Breast epithelium (tissue), 4 donors: ENCODE results near the gene TTC22. TPM values are rescaled to one million over a fixed set of nuclear protein-coding genes. Genes with fewer than 3 reads are reported as not detected.

Source experiments
- DNase-seq, 2 donors: peaks; one replicate each; pipeline ENCODE4 v3.0.0-alpha.2; 2019; ENCODE audit warnings: low spot score in 2 of 2
- H3K27ac ChIP-seq, 2 donors: fragments of 200-600 bp; sonication (generic) in 1 of 2; one replicate each; pipeline ENCODE4 v1.5.1; 2016 to 2019; ENCODE audit warnings: mild to moderate bottlenecking in 1 of 2
- H3K27me3 ChIP-seq, 2 donors: fragments of 200-600 bp; sonication (generic) in 1 of 2; one replicate each; pipeline versions ENCODE4 v1.5.1 to v1.6.0; 2017 to 2019; ENCODE audit warnings: control low read depth in 1 of 2, mild to moderate bottlenecking in 1 of 2
- H3K36me3 ChIP-seq: fragments of 200-600 bp; one replicate; pipeline ENCODE4 v1.5.1; 2019
- H3K4me1 ChIP-seq, 2 donors: fragments of 200-600 bp; sonication (generic); one replicate each; pipeline ENCODE4 v1.5.1; 2016 to 2019; ENCODE audit warnings: control low read depth in 1 of 2
- H3K4me3 ChIP-seq, 3 donors: fragments of 200-600 bp; sonication (generic); 1 replicate in 2 of 3; 2 replicates in 1 of 3; pipeline ENCODE4 v1.5.1; 2016 to 2019; ENCODE audit warnings: mild to moderate bottlenecking in 3 of 3, moderate library complexity in 2 of 3
- H3K9me3 ChIP-seq, 2 donors: fragments of 200-600 bp; sonication (generic) in 1 of 2; one replicate each; pipeline ENCODE4 v1.5.1; 2016 to 2019; ENCODE audit warnings: control low read depth in 1 of 2
- CTCF ChIP-seq, 3 donors: fragments of 450-650 bp; IDR thresholded peaks; one replicate each; pipeline ENCODE4 v1.5.1; 2016 to 2017; ENCODE audit warnings: antibody characterized with exemption in 3 of 3, mild to moderate bottlenecking in 3 of 3, moderate library complexity in 3 of 3
- POLR2A ChIP-seq: fragments of 450-650 bp; IDR thresholded peaks from one replicate; pipeline ENCODE4 v1.6.1; 2016; ENCODE audit warnings: antibody characterized with exemption, mild to moderate bottlenecking, moderate library complexity
- POLR2AphosphoS5 ChIP-seq, 3 donors: sonication (generic); formaldehyde crosslinking; IDR thresholded peaks; one replicate each; pipeline ENCODE4 v1.6.1; 2017; ENCODE audit warnings: antibody characterized with exemption in 3 of 3
- intact Hi-C: fragments of 100-400 bp; cut with DNase I; formaldehyde crosslinking; loops from one replicate; pipeline ENCODE4 v1.15.1; 2023; ENCODE audit warnings: low total_unique reads
- total RNA-seq, 3 donors: library from RNA; depleted of rRNA; stranded (reverse); fragments of >200 nt; gene quantifications; one replicate each; pipeline ENCODE4 v1.1.0, GENCODE V29; 2016

TTC22 gene
- total RNA-seq, 3 donors from 2014 or later, result 0.32 to 15.8 (median 7.9) TPM

GRCh38 chr1:54843449-54843848 is 42.3 kb upstream of the TTC22 start:
- Histone ChIP-seq H3K27me3 (no peaks in the 10 kb centered on the region), H3K4me3 (no peak overlapping the region), H3K36me3 (no peaks in the 10 kb centered on the region), H3K27ac (no peak overlapping the region), H3K4me1 (no peaks in the 10 kb centered on the region), H3K9me3 (no peaks in the 10 kb centered on the region)
- intact Hi-C loops, result no loop called here
- no peak for DNase-seq
- no peak for TF ChIP-seq POLR2A
- no peak for TF ChIP-seq POLR2AphosphoS5 (IDR thresholded peaks at IDR 0.05)
- no peak for TF ChIP-seq CTCF (IDR thresholded peaks at IDR 0.05)

- no peaks in the 10 kb centered on the region for H3K36me3 ChIP-seq
- no peak overlapping the region for H3K4me3 ChIP-seq
- H3K27me3 ChIP-seq, result no peaks in the 10 kb centered on the region
- TF ChIP-seq CTCF (IDR thresholded peaks at IDR 0.05), result no peak
- no peak for TF ChIP-seq POLR2AphosphoS5 (IDR thresholded peaks at IDR 0.05)
- intact Hi-C loops, result no loop called here
- DNase-seq, result peak in 1 of 2 donors; percentile 17
- H3K4me1 ChIP-seq, result no peaks in the 10 kb centered on the region
- no peak overlapping the region for H3K27ac ChIP-seq
- H3K9me3 ChIP-seq, result no peaks in the 10 kb centered on the region
Observed at GRCh38 chr1:54842963-54843362, 41.8 kb upstream of the TTC22 start.

- Histone ChIP-seq H3K27ac (no peak overlapping the region), H3K4me3 (no peak overlapping the region), H3K27me3 (no peaks in the 10 kb centered on the region), H3K4me1 (no peaks in the 10 kb centered on the region), H3K36me3 (no peaks in the 10 kb centered on the region), H3K9me3 (no peaks in the 10 kb centered on the region)
- peak; percentile 12 to 28 for DNase-seq
- intact Hi-C loops, result no loop called here
- TF ChIP-seq CTCF (IDR thresholded peaks at IDR 0.05), result no peak
- TF ChIP-seq POLR2A, result no peak
- no peak for TF ChIP-seq POLR2AphosphoS5 (IDR thresholded peaks at IDR 0.05)
Observed at GRCh38 chr1:54842206-54842915, 41.2 kb upstream of the TTC22 start.

GRCh38 chr1:54839824-54840223 is 38.7 kb upstream of the TTC22 start:
- TF ChIP-seq POLR2AphosphoS5 (IDR thresholded peaks at IDR 0.05) (no peak), CTCF (IDR thresholded peaks at IDR 0.05) (no peak), POLR2A (no peak)
- Histone ChIP-seq H3K36me3 (no peaks in the 10 kb centered on the region), H3K4me1 (no peaks in the 10 kb centered on the region), H3K9me3 (no peaks in the 10 kb centered on the region), H3K27me3 (no peaks in the 10 kb centered on the region), H3K27ac (no peak overlapping the region), H3K4me3 (no peak overlapping the region)
- intact Hi-C loops, result no loop called here
- peak; percentile 2 to 11 for DNase-seq

- intact Hi-C loops, result no loop called here
- TF ChIP-seq CTCF (IDR thresholded peaks at IDR 0.05) (no peak), POLR2A (no peak), POLR2AphosphoS5 (IDR thresholded peaks at IDR 0.05) (no peak)
- H3K36me3 ChIP-seq, result no peaks in the 10 kb centered on the region
- no peak overlapping the region for H3K4me3 ChIP-seq
- peaks cover 0 to 4% of the 10 kb centered on the region in 2 donors for H3K4me1 ChIP-seq
- no peaks in the 10 kb centered on the region for H3K9me3 ChIP-seq
- H3K27me3 ChIP-seq, result no peaks in the 10 kb centered on the region
- DNase-seq, result peak in 1 of 2 donors; percentile 17
- no peak overlapping the region for H3K27ac ChIP-seq
Observed at GRCh38 chr1:54838565-54839180, 37.5 kb upstream of the TTC22 start.
